ENCODE measurements around the gene FAM117A. TPM values are rescaled to one million over a fixed set of nuclear protein-coding genes. Genes with fewer than 3 reads are reported as not detected.
A peak's percentile ranks its signal among the peaks of the same experiment; 100 is the strongest.

Gene FAM117A
- 260 TPM for total RNA-seq

- DNase-seq (ENCODE audit: low read depth in 2 of 3, low spot score in 2 of 3), result peak; percentile 83 to 100 (median 99)
These were observed at the start of gene FAM117A for GRCh38 chr17:49763735-49764558. Gene FAM117A (minus strand): TSS chr17:49764131. CDS start chr17:49764087, 44 bp downstream.

- no peak for DNase-seq (ENCODE audit: low read depth in 2 of 3, low spot score in 2 of 3)
These were observed 45.1 kb upstream of the FAM117A start for GRCh38 chr17:49809056-49809455.

GRCh38 chr17:49798738-49799137, 34.8 kb upstream of the FAM117A start:
- DNase-seq (ENCODE audit: low read depth in 2 of 3, low spot score in 2 of 3), result no peak

GRCh38 chr17:49798182-49798581, 34.3 kb upstream of the FAM117A start:
- DNase-seq (ENCODE audit: low read depth in 2 of 3, low spot score in 2 of 3), result no peak

- no peak for DNase-seq (ENCODE audit: low read depth in 2 of 3, low spot score in 2 of 3)
These were observed 31.4 kb upstream of the FAM117A start for GRCh38 chr17:49795372-49795771.

GRCh38 chr17:49793309-49793708, 29.4 kb upstream of the FAM117A start:
- no peak for DNase-seq (ENCODE audit: low read depth in 2 of 3, low spot score in 2 of 3)

- DNase-seq (ENCODE audit: low read depth in 2 of 3, low spot score in 2 of 3), result no peak
These were observed 25.3 kb upstream of the FAM117A start for GRCh38 chr17:49789243-49789578.

GRCh38 chr17:49788478-49789242, 24.7 kb upstream of the FAM117A start, which contains the start of gene KAT7:
Gene KAT7 (plus strand): TSS chr17:49788681. CDS start chr17:49788835, 154 bp downstream.
- peak; percentile 93 to 100 (median 99) for DNase-seq (ENCODE audit: low read depth in 2 of 3, low spot score in 2 of 3)

GRCh38 chr17:49787884-49788477, 24.1 kb upstream of the FAM117A start:
- no peak for DNase-seq (ENCODE audit: low read depth in 2 of 3, low spot score in 2 of 3)

GRCh38 chr17:49784636-49785035, 20.7 kb upstream of the FAM117A start:
- no peak for DNase-seq (ENCODE audit: low read depth in 2 of 3, low spot score in 2 of 3)

GRCh38 chr17:49783791-49784190, 19.9 kb upstream of the FAM117A start:
- no peak for DNase-seq (ENCODE audit: low read depth in 2 of 3, low spot score in 2 of 3)

- no peak for DNase-seq (ENCODE audit: low read depth in 2 of 3, low spot score in 2 of 3)
These were observed 19.3 kb upstream of the FAM117A start for GRCh38 chr17:49783071-49783715.

GRCh38 chr17:49779739-49780231, 15.9 kb upstream of the FAM117A start:
- peak in 2 of 3 donors; percentile 51 to 56 for DNase-seq (ENCODE audit: low read depth in 2 of 3, low spot score in 2 of 3)

GRCh38 chr17:49779156-49779738, 15.3 kb upstream of the FAM117A start:
- DNase-seq (ENCODE audit: low read depth in 2 of 3, low spot score in 2 of 3), result no peak

- DNase-seq (ENCODE audit: low read depth in 2 of 3, low spot score in 2 of 3), result no peak
These were observed 13.6 kb upstream of the FAM117A start for GRCh38 chr17:49777563-49777962.

- DNase-seq (ENCODE audit: low read depth in 2 of 3, low spot score in 2 of 3), result no peak
These were observed 12.8 kb upstream of the FAM117A start for GRCh38 chr17:49776551-49777300.

GRCh38 chr17:49775546-49776260, 11.8 kb upstream of the FAM117A start:
- DNase-seq (ENCODE audit: low read depth in 2 of 3, low spot score in 2 of 3), result no peak

GRCh38 chr17:49766918-49767530, 3.1 kb upstream of the FAM117A start:
- DNase-seq (ENCODE audit: low read depth in 2 of 3, low spot score in 2 of 3), result no peak
